ENCODE results near the gene BBOF1. TPM values are rescaled to one million over a fixed set of nuclear protein-coding genes. Genes with fewer than 3 reads are reported as not detected.

BBOF1 gene
- total and polyA plus RNA-seq, 2 of the 8 experiments (the other 6 are each of a cell fraction or from before 2014, with no cell fraction given), result 0.26 to 0.60 TPM

- TF ChIP-seq RNF2 (IDR thresholded peaks at IDR 0.05; ENCODE audit: borderline replicate concordance, low read depth, low read length, missing control alignments, poor library complexity, severe bottlenecking), result no peak
These were observed 86.2 kb downstream of the BBOF1 start (continued) for GRCh38 chr14:74105381-74105780.
